H9 (cell line): ENCODE results near the gene EEF2K. TPM values are rescaled to one million over a fixed set of nuclear protein-coding genes. Genes with fewer than 3 reads are reported as not detected.

Source experiments
- DNase-seq: peaks from one replicate; pipeline ENCODE4 v3.0.0-alpha.2; 2017
- H2AFZ ChIP-seq: one replicate; pipeline ENCODE4 v1.6.1; 2013; ENCODE audit warnings: mild to moderate bottlenecking, low read length, control low read depth, moderate library complexity
- H2AK5ac ChIP-seq: 2 replicates; pipeline ENCODE4 v1.6.1; 2013; ENCODE audit warnings: low read length, control low read depth, mixed read lengths; ENCODE audit not compliant: insufficient read length
- H2BK120ac ChIP-seq: one replicate; pipeline ENCODE4 v1.6.1; 2013; ENCODE audit warnings: low read depth, mild to moderate bottlenecking, low read length, control low read depth, inconsistent platforms; ENCODE audit not compliant: poor library complexity, severe bottlenecking
- H2BK12ac ChIP-seq: 2 replicates; pipeline ENCODE4 v1.6.1; 2013; ENCODE audit warnings: low read length, control low read depth, mixed read lengths, low read depth; ENCODE audit not compliant: insufficient read length
- H2BK15ac ChIP-seq: 2 replicates; pipeline ENCODE4 v1.6.1; 2013; ENCODE audit warnings: low read depth, low read length, control low read depth
- H2BK20ac ChIP-seq: one replicate; pipeline ENCODE4 v1.6.1; 2013; ENCODE audit warnings: low read depth, mild to moderate bottlenecking, low read length, control low read depth, inconsistent platforms; ENCODE audit not compliant: poor library complexity, severe bottlenecking
- H2BK5ac ChIP-seq: 2 replicates; pipeline ENCODE4 v1.6.1; 2013; ENCODE audit warnings: low read length, control low read depth, mixed read lengths; ENCODE audit not compliant: insufficient read length
- H3K14ac ChIP-seq: 2 replicates; pipeline ENCODE4 v1.6.1; 2013; ENCODE audit warnings: low read length, control low read depth; ENCODE audit not compliant: insufficient read depth
- H3K18ac ChIP-seq: 2 replicates; pipeline ENCODE4 v1.6.1; 2013; ENCODE audit warnings: low read depth, mild to moderate bottlenecking, mixed read lengths, low read length, control low read depth; ENCODE audit not compliant: insufficient read length
- H3K23ac ChIP-seq: 2 replicates; pipeline ENCODE4 v1.6.1; 2013; ENCODE audit warnings: low read length, control low read depth, mixed read lengths, low read depth; ENCODE audit not compliant: insufficient read length
- H3K23me2 ChIP-seq: 2 replicates; pipeline ENCODE4 v1.6.1; 2013; ENCODE audit warnings: low read depth, mild to moderate bottlenecking, mixed read lengths, low read length, control low read depth; ENCODE audit not compliant: insufficient read length, poor library complexity, severe bottlenecking
- H3K27ac ChIP-seq: 2 replicates; pipeline ENCODE4 v1.5.1; 2013; ENCODE audit warnings: low read length, control low read depth, mixed read lengths, low read depth; ENCODE audit not compliant: insufficient read length
- H3K27me3 ChIP-seq: 2 replicates; pipeline ENCODE4 v1.6.1; 2013; ENCODE audit warnings: low read length, control low read depth, inconsistent platforms; ENCODE audit not compliant: insufficient read depth
- H3K4ac ChIP-seq: 2 replicates; pipeline ENCODE4 v1.6.1; 2013; ENCODE audit warnings: low read depth, mild to moderate bottlenecking, control low read depth, inconsistent platforms, low read length, moderate library complexity
- H3K4me1 ChIP-seq: 2 replicates; pipeline ENCODE4 v1.6.1; 2013; ENCODE audit warnings: low read length, control low read depth, inconsistent platforms; ENCODE audit not compliant: insufficient read depth
- H3K4me2 ChIP-seq: 2 replicates; pipeline ENCODE4 v1.6.1; 2013; ENCODE audit warnings: low read length, control low read depth, mixed read lengths; ENCODE audit not compliant: insufficient read length, insufficient read depth
- H3K56ac ChIP-seq: 2 replicates; pipeline ENCODE4 v1.6.1; 2013; ENCODE audit warnings: low read depth, mild to moderate bottlenecking, mixed read lengths, low read length, control low read depth; ENCODE audit not compliant: insufficient read length
- H3K79me1 ChIP-seq: 2 replicates; pipeline ENCODE4 v1.6.1; 2013; ENCODE audit warnings: low read depth, mild to moderate bottlenecking, moderate library complexity, low read length, control low read depth, inconsistent platforms; ENCODE audit not compliant: insufficient read depth, poor library complexity, severe bottlenecking
- H3K79me2 ChIP-seq: 2 replicates; pipeline ENCODE4 v1.6.1; 2013; ENCODE audit warnings: low read length, control low read depth, inconsistent platforms; ENCODE audit not compliant: insufficient read depth
- H3K9ac ChIP-seq: 2 replicates; pipeline ENCODE4 v1.6.1; 2013; ENCODE audit warnings: low read length, control low read depth, mixed read lengths; ENCODE audit not compliant: insufficient read length; ENCODE audit errors: extremely low read depth
- H3K9me3 ChIP-seq: one replicate; pipeline ENCODE4 v1.6.1; 2013; ENCODE audit warnings: low read depth, low read length, inconsistent platforms; ENCODE audit not compliant: control insufficient read depth
- H3T11ph ChIP-seq: one replicate; pipeline ENCODE4 v1.6.1; 2013; ENCODE audit warnings: mild to moderate bottlenecking, low read length, control low read depth, inconsistent platforms
- H4K20me1 ChIP-seq: one replicate; pipeline ENCODE4 v1.6.1; 2013; ENCODE audit not compliant: control insufficient read depth, insufficient read length, insufficient read depth
- H4K5ac ChIP-seq: 2 replicates; pipeline ENCODE4 v1.6.1; 2013; ENCODE audit warnings: low read depth, mild to moderate bottlenecking, mixed read lengths, low read length, control low read depth; ENCODE audit not compliant: insufficient read length
- H4K8ac ChIP-seq: replicated peaks from 2 replicates; pipeline ENCODE4 v1.6.1; 2013; ENCODE audit warnings: low read length, control low read depth, mixed read lengths, low read depth; ENCODE audit not compliant: insufficient read length
- H4K91ac ChIP-seq: 2 replicates; pipeline ENCODE4 v1.6.1; 2013; ENCODE audit warnings: low read depth, mild to moderate bottlenecking, moderate library complexity, mixed read lengths, low read length, control low read depth; ENCODE audit not compliant: insufficient read length
- H3K27ac Mint-ChIP-seq, 3 experiments: 2 replicates in 2 of 3; 3 replicates in 1 of 3; pipeline ENCODE4 v1.8.0; 2020 to 2021; ENCODE audit warnings: mixed read lengths in 3 of 3, mild to moderate bottlenecking in 1 of 3, moderate library complexity in 1 of 3
- H3K27me3 Mint-ChIP-seq: 2 replicates; pipeline ENCODE4 v1.8.0; 2021; ENCODE audit warnings: low read depth, mild to moderate bottlenecking, moderate library complexity, mixed read lengths
- H3K36me3 Mint-ChIP-seq, 3 experiments: 2 replicates in 2 of 3; 3 replicates in 1 of 3; pipeline ENCODE4 v1.8.0; 2020 to 2021; ENCODE audit warnings: low read depth in 3 of 3, mixed read lengths in 3 of 3; ENCODE audit not compliant: insufficient read depth in 1 of 3
- H3K4me1 Mint-ChIP-seq, 2 experiments: 2 replicates each; pipeline ENCODE4 v1.8.0; 2020; ENCODE audit warnings: mixed read lengths in 2 of 2
- H3K4me3 Mint-ChIP-seq, 2 experiments: 2 replicates in 1 of 2; 3 replicates in 1 of 2; pipeline ENCODE4 v1.8.0; 2020 to 2021; ENCODE audit warnings: mild to moderate bottlenecking in 2 of 2, mixed read lengths in 2 of 2, moderate library complexity in 1 of 2
- H3K9me3 Mint-ChIP-seq, 2 experiments: 2 replicates in 1 of 2; 3 replicates in 1 of 2; pipeline ENCODE4 v1.8.0; 2020; ENCODE audit warnings: mild to moderate bottlenecking in 2 of 2, mixed read lengths in 2 of 2, moderate library complexity in 1 of 2
- WGBS: extraction: QIAGEN DNeasy Blood & Tissue Kit; methylation state at CpG from one replicate; pipeline ENCODE4 v1.1.7; 2013; ENCODE audit warnings: missing lambda C conversion rate, low lambda C conversion rate, mixed read lengths; ENCODE audit not compliant: insufficient read length; ENCODE audit errors: extremely low coverage; 5-methylcytosine and 5-hydroxymethylcytosine counted together
- total RNA-seq: library from RNA; stranded (reverse); gene quantifications from 2 replicates; pipeline ENCODE4 v1.2.1, GENCODE V29; 2021
- TF ChIP-seq, protein P1 (sequence below): fragments of 200-600 bp; sonication (generic); conservative IDR thresholded peaks from 3 replicates; pipeline ENCODE4 v1.8.0; 2021; ENCODE audit warnings: antibody characterized with exemption, mild to moderate bottlenecking

Gene EEF2K
- total RNA-seq, 1 experiment from 2014 or later, result 20.7 TPM

DNA sequence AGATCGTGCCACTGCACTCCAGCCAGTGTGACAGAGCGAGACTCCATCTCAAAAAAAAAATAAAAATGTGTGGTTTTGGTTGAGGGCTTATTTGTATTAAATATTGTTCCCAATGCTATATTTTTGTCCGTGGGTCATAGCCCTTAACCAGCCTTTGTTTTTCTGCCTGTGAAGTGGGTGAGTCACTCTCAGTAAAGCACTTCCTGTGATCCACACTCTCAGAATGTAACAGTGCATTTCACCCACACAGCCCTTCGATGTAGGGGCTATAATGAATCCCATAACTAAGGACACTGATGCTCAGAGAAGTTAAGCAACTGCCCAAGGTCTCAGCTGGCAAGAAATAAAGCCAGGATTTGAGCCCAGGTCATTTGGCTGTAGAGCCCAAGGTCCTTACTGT, 56.4 kb downstream of the EEF2K start:
- H3K23me2 ChIP-seq, result no peaks in the 10 kb centered on the region
- H3K4ac ChIP-seq, result no peak overlapping the region
- TF ChIP-seq, protein P1, sequence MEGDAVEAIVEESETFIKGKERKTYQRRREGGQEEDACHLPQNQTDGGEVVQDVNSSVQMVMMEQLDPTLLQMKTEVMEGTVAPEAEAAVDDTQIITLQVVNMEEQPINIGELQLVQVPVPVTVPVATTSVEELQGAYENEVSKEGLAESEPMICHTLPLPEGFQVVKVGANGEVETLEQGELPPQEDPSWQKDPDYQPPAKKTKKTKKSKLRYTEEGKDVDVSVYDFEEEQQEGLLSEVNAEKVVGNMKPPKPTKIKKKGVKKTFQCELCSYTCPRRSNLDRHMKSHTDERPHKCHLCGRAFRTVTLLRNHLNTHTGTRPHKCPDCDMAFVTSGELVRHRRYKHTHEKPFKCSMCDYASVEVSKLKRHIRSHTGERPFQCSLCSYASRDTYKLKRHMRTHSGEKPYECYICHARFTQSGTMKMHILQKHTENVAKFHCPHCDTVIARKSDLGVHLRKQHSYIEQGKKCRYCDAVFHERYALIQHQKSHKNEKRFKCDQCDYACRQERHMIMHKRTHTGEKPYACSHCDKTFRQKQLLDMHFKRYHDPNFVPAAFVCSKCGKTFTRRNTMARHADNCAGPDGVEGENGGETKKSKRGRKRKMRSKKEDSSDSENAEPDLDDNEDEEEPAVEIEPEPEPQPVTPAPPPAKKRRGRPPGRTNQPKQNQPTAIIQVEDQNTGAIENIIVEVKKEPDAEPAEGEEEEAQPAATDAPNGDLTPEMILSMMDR, result no peak
- H3K4me3 Mint-ChIP-seq, result no peak overlapping the region
- H2BK15ac ChIP-seq, result no peak overlapping the region
- H3T11ph ChIP-seq, result no peak overlapping the region
- H3K9ac ChIP-seq, result no peak overlapping the region
- no peak overlapping the region for H4K5ac ChIP-seq
- no peak overlapping the region for H3K27ac Mint-ChIP-seq
- no peak overlapping the region for H4K8ac ChIP-seq
- H3K79me2 ChIP-seq, result no peaks in the 10 kb centered on the region
- H3K56ac ChIP-seq, result no peak overlapping the region
- H3K4me1 ChIP-seq, result no peaks in the 10 kb centered on the region
- H3K4me1 Mint-ChIP-seq, result no peaks in the 10 kb centered on the region
- no peak overlapping the region for H2AFZ ChIP-seq
- H3K4me2 ChIP-seq, result no peak overlapping the region
- no peak overlapping the region for H2BK5ac ChIP-seq
- no peak overlapping the region for H4K91ac ChIP-seq
- H2AK5ac ChIP-seq, result no peak overlapping the region
- H3K27ac ChIP-seq, result no peak overlapping the region
- peaks cover 38 to 51% (median 43%) of the 10 kb centered on the region in 3 experiments for H3K36me3 Mint-ChIP-seq
- H3K9me3 ChIP-seq, result no peaks in the 10 kb centered on the region
- no peaks in the 10 kb centered on the region for H4K20me1 ChIP-seq
- H3K79me1 ChIP-seq, result no peaks in the 10 kb centered on the region
- no peak for DNase-seq
- no peak overlapping the region for H2BK12ac ChIP-seq
- H3K27me3 ChIP-seq, result no peaks in the 10 kb centered on the region
- no peaks in the 10 kb centered on the region; a peak in 1 of 5 replicates for H3K9me3 Mint-ChIP-seq
- WGBS, result no CpG with 5 or more reads among the region's 4 CpGs
- no peaks in the 10 kb centered on the region for H3K27me3 Mint-ChIP-seq
- no peak overlapping the region for H2BK20ac ChIP-seq
- no peak overlapping the region for H3K18ac ChIP-seq
- no peak overlapping the region for H3K23ac ChIP-seq
- no peak overlapping the region for H3K14ac ChIP-seq
- no peak overlapping the region for H2BK120ac ChIP-seq
